Natural killer cell (primary cell): ENCODE measurements around the gene ARID3B. TPM values are rescaled to one million over a fixed set of nuclear protein-coding genes. Genes with fewer than 3 reads are reported as not detected.

Experiments
- ATAC-seq, 3 donors: fragments of 150-1000 bp in 2 of 3; fragments of 200-7000 bp in 1 of 3; cut with Tn5 transposase; 1 replicate in 1 of 3; 2 replicates in 2 of 3; pipeline ENCODE4 v1.10.0; 2021; ENCODE audit warnings: mild to moderate bottlenecking in 2 of 3, moderate library complexity in 2 of 3
- DNase-seq, 2 donors: peaks; one replicate each; pipeline versions ENCODE4 v3.0.0 to v3.0.0-alpha.2; 2013 to 2021; ENCODE audit warnings: mixed read lengths in 1 of 2
- H3K27ac ChIP-seq: one replicate; pipeline ENCODE4 v1.5.1; 2013; ENCODE audit warnings: mild to moderate bottlenecking, low read length
- H3K27me3 ChIP-seq: one replicate; pipeline ENCODE4 v1.6.1; 2013; ENCODE audit warnings: low read length; ENCODE audit not compliant: control insufficient read depth, insufficient read depth
- H3K36me3 ChIP-seq: one replicate; pipeline ENCODE4 v1.6.1; 2013; ENCODE audit warnings: low read length; ENCODE audit not compliant: control insufficient read depth, insufficient read depth
- H3K4me1 ChIP-seq: one replicate; pipeline ENCODE4 v1.6.1; 2013; ENCODE audit warnings: low read length; ENCODE audit not compliant: control insufficient read depth, insufficient read depth
- H3K4me3 ChIP-seq: one replicate; pipeline ENCODE4 v1.5.1; 2013; ENCODE audit warnings: low read length
- H3K9me3 ChIP-seq: one replicate; pipeline ENCODE4 v1.6.1; 2013; ENCODE audit warnings: low read length; ENCODE audit not compliant: control insufficient read depth, insufficient read depth
- H3K27ac Mint-ChIP-seq, 2 donors: one replicate each; pipeline ENCODE4 v1.8.0; 2022; ENCODE audit warnings: mild to moderate bottlenecking in 2 of 2, mixed read lengths in 2 of 2, moderate library complexity in 1 of 2
- H3K27me3 Mint-ChIP-seq, 2 donors: one replicate each; pipeline ENCODE4 v1.8.0; 2022; ENCODE audit warnings: low read depth in 2 of 2, mixed read lengths in 2 of 2
- H3K36me3 Mint-ChIP-seq: one replicate; pipeline ENCODE4 v1.8.0; 2022; ENCODE audit warnings: mixed read lengths
- H3K4me1 Mint-ChIP-seq, 2 donors: one replicate each; pipeline ENCODE4 v1.8.0; 2022; ENCODE audit warnings: mixed read lengths in 2 of 2
- H3K4me3 Mint-ChIP-seq: one replicate; pipeline ENCODE4 v1.8.0; 2022; ENCODE audit warnings: mild to moderate bottlenecking, moderate library complexity, mixed read lengths
- H3K9me3 Mint-ChIP-seq, 2 donors: one replicate each; pipeline ENCODE4 v1.8.0; 2022; ENCODE audit warnings: mixed read lengths in 2 of 2
- WGBS: methylation state at CpG from one replicate; pipeline ENCODE4 v1.1.7; 2013; ENCODE audit warnings: missing lambda C conversion rate; ENCODE audit not compliant: insufficient coverage; 5-methylcytosine and 5-hydroxymethylcytosine counted together
- intact Hi-C: fragments of 100-400 bp; cut with micrococcal nuclease; formaldehyde crosslinking; loops from one replicate; pipeline ENCODE4 v1.14.2; 2022
- total RNA-seq, 4 donors: library from RNA; stranded (reverse); fragments of 120-200 nt in 1 of 4; gene quantifications; one replicate each; pipeline versions ENCODE4 v1.2.3 to v1.2.4, GENCODE V29; 2013 to 2022
- TF ChIP-seq, protein P1 (sequence below): fragments of 200-600 bp; IDR thresholded peaks from one replicate; pipeline ENCODE4 v1.8.0; 2022; ENCODE audit warnings: antibody characterized with exemption

ARID3B gene
- total RNA-seq, 3 donors from 2014 or later (not counting 1 experiment from before 2014, with no cell fraction given) = 56.4 to 59.2 (median 58.3) TPM

DNA sequence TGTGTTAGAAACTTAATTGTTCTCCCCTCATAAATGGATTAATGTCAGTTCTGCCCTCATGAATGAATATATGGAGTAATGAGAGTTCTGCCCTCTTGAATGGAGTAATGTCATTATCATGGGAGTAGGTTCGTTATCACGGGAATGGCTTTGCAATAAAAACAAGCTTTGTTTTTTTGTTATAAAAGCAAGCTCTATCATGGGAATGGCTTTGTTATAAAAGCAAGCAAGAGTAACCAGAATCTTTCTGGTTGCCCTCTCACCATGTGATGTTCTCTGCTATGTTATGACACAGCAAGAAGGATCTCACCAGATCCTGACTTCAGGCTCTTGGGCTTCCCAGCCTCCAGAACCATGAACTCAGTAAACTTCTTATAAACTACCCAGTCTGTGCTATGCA is 41.7 kb upstream of the ARID3B start:
- 100% methylated on average over 2 of the region's 2 CpGs for WGBS
- Histone ChIP-seq H3K27me3 (no peaks in the 10 kb centered on the region), H3K4me3 (no peak overlapping the region), H3K9me3 (no peaks in the 10 kb centered on the region), H3K4me1 (no peaks in the 10 kb centered on the region), H3K36me3 (no peaks in the 10 kb centered on the region), H3K27ac (no peak overlapping the region)
- Mint-ChIP-seq H3K4me1 (no peaks in the 10 kb centered on the region), H3K4me3 (no peak overlapping the region), H3K9me3 (no peaks in the 10 kb centered on the region), H3K36me3 (peaks cover 4% of the 10 kb centered on the region), H3K27me3 (no peaks in the 10 kb centered on the region), H3K27ac (no peak overlapping the region)
- intact Hi-C loops = no loop called here
- DNase-seq (no peak), ATAC-seq (no peak)
- TF ChIP-seq, protein P1, sequence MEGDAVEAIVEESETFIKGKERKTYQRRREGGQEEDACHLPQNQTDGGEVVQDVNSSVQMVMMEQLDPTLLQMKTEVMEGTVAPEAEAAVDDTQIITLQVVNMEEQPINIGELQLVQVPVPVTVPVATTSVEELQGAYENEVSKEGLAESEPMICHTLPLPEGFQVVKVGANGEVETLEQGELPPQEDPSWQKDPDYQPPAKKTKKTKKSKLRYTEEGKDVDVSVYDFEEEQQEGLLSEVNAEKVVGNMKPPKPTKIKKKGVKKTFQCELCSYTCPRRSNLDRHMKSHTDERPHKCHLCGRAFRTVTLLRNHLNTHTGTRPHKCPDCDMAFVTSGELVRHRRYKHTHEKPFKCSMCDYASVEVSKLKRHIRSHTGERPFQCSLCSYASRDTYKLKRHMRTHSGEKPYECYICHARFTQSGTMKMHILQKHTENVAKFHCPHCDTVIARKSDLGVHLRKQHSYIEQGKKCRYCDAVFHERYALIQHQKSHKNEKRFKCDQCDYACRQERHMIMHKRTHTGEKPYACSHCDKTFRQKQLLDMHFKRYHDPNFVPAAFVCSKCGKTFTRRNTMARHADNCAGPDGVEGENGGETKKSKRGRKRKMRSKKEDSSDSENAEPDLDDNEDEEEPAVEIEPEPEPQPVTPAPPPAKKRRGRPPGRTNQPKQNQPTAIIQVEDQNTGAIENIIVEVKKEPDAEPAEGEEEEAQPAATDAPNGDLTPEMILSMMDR = no peak

DNA sequence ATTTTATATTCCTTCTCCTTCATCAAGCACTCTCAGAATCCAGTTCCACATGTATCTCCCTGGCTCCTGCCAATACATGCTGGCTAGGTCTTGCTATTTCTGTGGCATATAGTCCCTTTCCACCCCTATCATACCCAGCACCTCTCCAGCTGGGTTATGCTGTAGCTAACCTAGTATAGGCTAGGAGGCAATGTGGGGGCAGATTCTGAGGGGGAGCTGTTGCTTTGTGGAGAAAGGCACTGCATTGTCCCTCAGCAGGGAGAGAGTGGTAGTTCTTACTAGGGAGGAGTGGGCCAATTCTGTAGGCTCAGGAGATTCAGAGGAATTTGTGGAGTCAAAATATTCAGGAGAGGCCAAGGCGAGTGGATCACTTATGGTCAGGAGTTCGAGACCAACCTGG is 40.6 kb upstream of the ARID3B start:
- no peak for DNase-seq
- Mint-ChIP-seq H3K36me3 (peaks cover 9% of the 10 kb centered on the region), H3K27me3 (no peaks in the 10 kb centered on the region), H3K27ac (no peak overlapping the region), H3K4me3 (no peak overlapping the region), H3K9me3 (no peaks in the 10 kb centered on the region), H3K4me1 (no peaks in the 10 kb centered on the region)
- Histone ChIP-seq H3K36me3 (no peaks in the 10 kb centered on the region), H3K4me1 (no peaks in the 10 kb centered on the region), H3K4me3 (no peak overlapping the region), H3K27ac (no peak overlapping the region), H3K9me3 (no peaks in the 10 kb centered on the region), H3K27me3 (no peaks in the 10 kb centered on the region)
- no peak for ATAC-seq
- intact Hi-C loops = no loop called here
- TF ChIP-seq, protein P1 = no peak
- WGBS = 94% methylated on average over 2 of the region's 2 CpGs

DNA sequence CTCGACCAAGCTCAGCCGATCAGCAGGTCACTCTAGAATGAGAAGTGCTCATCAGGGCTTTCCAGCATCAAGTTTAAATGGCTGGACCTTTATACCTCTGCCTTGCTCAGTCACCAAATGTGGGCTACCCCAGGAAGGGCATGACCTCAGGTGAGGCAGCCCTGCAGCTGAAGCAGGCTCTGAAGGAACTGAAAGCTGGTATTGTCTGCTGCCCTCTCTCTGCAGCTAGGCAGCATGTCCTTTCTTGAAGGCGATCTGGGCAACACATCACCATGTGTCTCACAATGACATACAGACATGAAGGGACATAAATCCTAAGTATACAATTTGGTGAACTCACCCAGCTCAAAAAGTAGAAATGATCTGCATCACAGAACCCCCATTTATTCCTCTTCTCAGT is 38.7 kb upstream of the ARID3B start:
- no peaks in the 10 kb centered on the region for H3K4me1 Mint-ChIP-seq
- H3K27ac Mint-ChIP-seq = peak overlapping the region in 1 of 2 donors; percentile 7
- H3K4me3 Mint-ChIP-seq = no peak overlapping the region
- Histone ChIP-seq H3K9me3 (no peaks in the 10 kb centered on the region), H3K27me3 (no peaks in the 10 kb centered on the region), H3K36me3 (no peaks in the 10 kb centered on the region), H3K4me1 (no peaks in the 10 kb centered on the region), H3K4me3 (no peak overlapping the region), H3K27ac (no peak overlapping the region)
- H3K27me3 Mint-ChIP-seq = no peaks in the 10 kb centered on the region
- TF ChIP-seq, protein P1 = no peak
- intact Hi-C loops = no loop called here
- no peak for ATAC-seq
- DNase-seq = no peak
- peaks cover 9% of the 10 kb centered on the region for H3K36me3 Mint-ChIP-seq
- 82% methylated on average over 3 of the region's 3 CpGs for WGBS
- no peaks in the 10 kb centered on the region for H3K9me3 Mint-ChIP-seq

DNA sequence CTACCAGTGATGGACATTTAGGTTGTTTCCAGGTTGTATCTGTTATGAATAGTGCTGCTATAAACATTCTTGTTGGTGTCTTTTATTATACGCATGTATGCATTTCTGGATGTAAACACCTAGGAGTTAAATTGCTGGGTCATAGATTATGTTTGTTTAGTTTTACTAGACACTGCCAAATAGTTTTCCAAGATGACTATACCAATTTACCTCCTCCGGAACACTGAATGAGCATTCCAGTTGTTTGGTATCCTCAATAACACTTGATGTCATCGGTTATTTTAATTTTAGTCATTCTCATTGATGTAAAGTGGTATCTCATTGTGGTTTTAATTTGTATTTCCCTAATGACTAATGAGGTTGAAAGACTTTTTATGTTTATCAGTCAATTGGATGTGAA is 36.6 kb upstream of the ARID3B start:
- no peak for ATAC-seq
- DNase-seq = no peak
- Mint-ChIP-seq H3K27me3 (no peaks in the 10 kb centered on the region), H3K9me3 (no peaks in the 10 kb centered on the region), H3K4me3 (no peak overlapping the region), H3K27ac (no peak overlapping the region), H3K4me1 (no peaks in the 10 kb centered on the region), H3K36me3 (peaks cover 9% of the 10 kb centered on the region)
- H3K27ac ChIP-seq = no peak overlapping the region
- H3K4me1 ChIP-seq = no peaks in the 10 kb centered on the region
- no peak overlapping the region for H3K4me3 ChIP-seq
- H3K36me3 ChIP-seq = no peaks in the 10 kb centered on the region
- no peaks in the 10 kb centered on the region for H3K9me3 ChIP-seq
- no peaks in the 10 kb centered on the region for H3K27me3 ChIP-seq
- intact Hi-C loops = no loop called here
- TF ChIP-seq, protein P1 = no peak
- WGBS = 100% methylated on average over 1 of the region's 3 CpGs
